ENCODE results near the gene COG4. TPM values are rescaled to one million over a fixed set of nuclear protein-coding genes. Genes with fewer than 3 reads are reported as not detected.

Gene COG4
- total and polyA plus RNA-seq, 7 donors = 29.1 to 80.3 (median 53.0) TPM

DNA sequence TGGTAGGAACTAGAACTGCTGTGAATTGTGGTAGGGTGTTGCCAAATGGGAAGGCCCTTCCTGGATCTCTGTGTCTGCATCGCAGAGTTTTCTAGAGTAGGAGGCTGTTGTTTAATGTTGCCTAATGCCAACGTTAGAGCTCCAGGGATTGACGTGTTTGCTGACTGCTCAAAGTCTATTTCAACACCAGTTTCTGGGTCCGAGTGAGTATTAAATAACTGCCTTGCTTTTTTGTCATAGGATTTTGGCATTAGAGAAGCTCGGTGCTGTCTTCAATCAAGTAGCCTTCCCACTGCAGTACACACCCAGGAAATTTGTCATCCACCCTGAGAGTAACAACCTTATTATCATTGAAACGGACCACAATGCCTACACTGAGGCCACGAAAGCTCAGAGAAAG lies 40.3 kb upstream of the COG4 start:
- no peak for ATAC-seq
- no peak overlapping the region for H3K27ac ChIP-seq

DNA sequence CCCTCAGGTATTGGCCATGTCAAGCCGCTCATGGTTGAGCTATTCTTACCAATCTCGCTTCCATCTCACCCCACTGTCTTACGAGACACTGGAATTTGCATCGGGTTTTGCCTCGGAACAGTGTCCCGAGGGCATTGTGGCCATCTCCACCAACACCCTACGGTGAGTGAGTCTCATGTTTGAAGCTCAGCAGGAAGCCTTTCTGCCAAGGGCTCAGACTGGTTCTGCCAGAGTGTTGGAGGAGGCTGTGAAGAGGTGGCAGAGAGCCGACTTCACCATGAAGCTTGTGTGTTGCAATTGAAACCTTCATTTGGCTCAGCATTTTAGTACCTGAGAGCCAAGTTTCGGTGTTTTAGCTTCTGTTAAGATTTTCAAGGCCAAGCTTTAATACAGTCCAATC lies 38.3 kb upstream of the COG4 start:
- ATAC-seq = peak; percentile 62 to 88 (median 74)
- no peaks in the 10 kb centered on the region for H3K9me3 ChIP-seq
- peaks cover 8% of the 10 kb centered on the region for H3K4me1 ChIP-seq
- H3K27ac ChIP-seq = peak overlapping the region; percentile 65
- H3K27me3 ChIP-seq (ENCODE audit: insufficient read depth in 3 of 3, low read length in 2 of 3) = no peaks in the 10 kb centered on the region
- DNase-seq = peak in 1 of 2 donors; percentile 64
- no peak overlapping the region for H3K4me3 ChIP-seq
- intact Hi-C loops (cut with DNase I) = no loop called here
- 33 to 71% (median 38%) methylated on average over 9 of the region's 9 CpGs for WGBS, 3 donors
- no peak for TF ChIP-seq CTCF (IDR thresholded peaks at IDR 0.05)
- H3K36me3 ChIP-seq (ENCODE audit: insufficient read depth in 1 of 2, low read depth in 1 of 2) = peaks cover 42 to 100% of the 10 kb centered on the region in 2 donors

More for the DNA sequence above, 40.3 kb upstream of the COG4 start:
- WGBS, 3 donors = 80 to 89% (median 85%) methylated on average over 7 of the region's 7 CpGs
- no peak overlapping the region for H3K4me3 ChIP-seq
- peaks cover 13% of the 10 kb centered on the region for H3K4me1 ChIP-seq
- H3K36me3 ChIP-seq (ENCODE audit: insufficient read depth in 1 of 2, low read depth in 1 of 2) = peaks cover 38 to 100% of the 10 kb centered on the region in 2 donors
- no peak for DNase-seq
- H3K27me3 ChIP-seq (ENCODE audit: insufficient read depth in 3 of 3, low read length in 2 of 3) = no peaks in the 10 kb centered on the region
- intact Hi-C loops (cut with DNase I) = no loop called here
- TF ChIP-seq CTCF (IDR thresholded peaks at IDR 0.05) = no peak
- H3K9me3 ChIP-seq = no peaks in the 10 kb centered on the region

DNA sequence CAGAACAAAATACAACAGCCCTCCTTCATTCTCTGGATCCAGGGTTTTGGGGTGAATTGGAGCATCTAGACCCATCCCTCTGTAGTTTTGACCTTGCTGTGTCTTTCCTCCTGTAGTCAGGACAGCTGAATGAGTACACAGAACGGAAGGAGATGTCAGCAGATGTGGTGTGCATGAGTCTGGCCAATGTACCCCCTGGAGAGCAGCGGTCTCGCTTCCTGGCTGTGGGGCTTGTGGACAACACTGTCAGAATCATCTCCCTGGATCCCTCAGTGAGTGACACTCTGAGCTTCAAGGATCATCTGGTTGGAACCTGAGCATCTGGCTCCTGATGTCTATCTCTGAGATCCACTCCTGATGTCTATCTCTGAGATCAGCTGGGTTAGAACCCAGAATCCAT lies 32.7 kb upstream of the COG4 start:
- no peak overlapping the region for H3K4me3 ChIP-seq
- DNase-seq = no peak
- no peaks in the 10 kb centered on the region for H3K27me3 ChIP-seq (ENCODE audit: insufficient read depth in 3 of 3, low read length in 2 of 3)
- peaks cover 39 to 100% of the 10 kb centered on the region in 2 donors for H3K36me3 ChIP-seq (ENCODE audit: insufficient read depth in 1 of 2, low read depth in 1 of 2)
- no peak for TF ChIP-seq CTCF (IDR thresholded peaks at IDR 0.05)
- H3K27ac ChIP-seq = no peak overlapping the region
- ATAC-seq = peak in 1 of 4 donors; percentile 21
- H3K4me1 ChIP-seq = no peaks in the 10 kb centered on the region
- WGBS, 3 donors = 73 to 79% (median 75%) methylated on average over 3 of the region's 3 CpGs
- intact Hi-C loops (cut with DNase I) = loop anchor here in 1 of 2 donors (10.0 kb wide), 1 partner anchor 201 kb away; no protein-coding TSS in a partner anchor
- H3K9me3 ChIP-seq = no peaks in the 10 kb centered on the region

DNA sequence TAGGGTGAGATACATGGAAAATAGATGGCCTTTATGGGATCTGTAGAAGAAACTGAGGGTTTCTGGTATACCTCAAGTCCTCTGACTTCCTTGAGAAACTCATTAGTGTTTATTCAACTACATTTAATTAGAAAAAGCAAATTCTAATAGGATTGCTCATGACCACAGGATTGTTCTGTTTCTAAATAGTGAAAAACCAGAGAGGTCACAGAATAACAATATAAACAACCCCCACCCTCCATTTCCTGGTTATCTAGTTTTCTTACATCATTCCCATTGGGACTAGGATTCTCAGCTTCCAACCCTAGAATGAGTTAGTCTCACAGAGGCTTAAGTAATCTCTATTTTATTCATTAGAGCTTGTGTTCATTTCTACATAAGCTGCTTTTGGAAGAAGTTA lies 30.3 kb upstream of the COG4 start:
- no peak for ATAC-seq
- H3K4me3 ChIP-seq = no peak overlapping the region
- peaks cover 45 to 100% of the 10 kb centered on the region in 2 donors for H3K36me3 ChIP-seq (ENCODE audit: insufficient read depth in 1 of 2, low read depth in 1 of 2)
- H3K9me3 ChIP-seq = no peaks in the 10 kb centered on the region
- no peak overlapping the region for H3K27ac ChIP-seq
- DNase-seq = no peak
- TF ChIP-seq CTCF (IDR thresholded peaks at IDR 0.05) = no peak
- no peaks in the 10 kb centered on the region for H3K4me1 ChIP-seq
- intact Hi-C loops (cut with DNase I) = loop anchor here in 1 of 2 donors (10.0 kb wide), 1 partner anchor 199 kb away; no protein-coding TSS in a partner anchor
- H3K27me3 ChIP-seq (ENCODE audit: insufficient read depth in 3 of 3, low read length in 2 of 3) = no peaks in the 10 kb centered on the region

DNA sequence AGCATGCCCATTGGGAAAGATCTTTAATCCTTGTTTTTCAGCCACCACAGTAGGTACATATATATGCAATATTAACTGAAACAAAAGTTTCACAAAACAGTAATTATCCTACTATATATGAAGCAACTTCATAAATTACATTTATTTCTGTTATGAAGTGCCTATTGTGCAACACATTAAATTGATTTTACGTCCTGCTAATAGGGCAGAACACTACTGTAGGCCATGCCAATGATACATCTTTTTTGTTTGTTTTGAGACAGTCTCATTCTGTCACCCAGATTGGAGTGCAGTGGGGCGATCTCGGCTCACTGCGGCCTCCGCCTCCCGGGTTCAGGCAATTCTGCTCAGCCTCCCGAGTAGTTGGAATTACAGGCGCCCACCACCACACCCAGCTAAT lies 29.3 kb upstream of the COG4 start:
- H3K9me3 ChIP-seq = no peaks in the 10 kb centered on the region
- ATAC-seq (no peak), DNase-seq (no peak)
- 92 to 96% (median 92%) methylated on average over 8 of the region's 8 CpGs for WGBS, 3 donors
- no peak overlapping the region for H3K27ac ChIP-seq
- TF ChIP-seq CTCF (IDR thresholded peaks at IDR 0.05) = no peak
- peaks cover 49 to 100% of the 10 kb centered on the region in 2 donors for H3K36me3 ChIP-seq (ENCODE audit: insufficient read depth in 1 of 2, low read depth in 1 of 2)
- H3K4me3 ChIP-seq = no peak overlapping the region
- no peaks in the 10 kb centered on the region for H3K27me3 ChIP-seq (ENCODE audit: insufficient read depth in 3 of 3, low read length in 2 of 3)
- no peaks in the 10 kb centered on the region for H3K4me1 ChIP-seq
- intact Hi-C loops (cut with DNase I) = loop anchor here in 1 of 2 donors (10.0 kb wide), 1 partner anchor 198 kb away; no protein-coding TSS in a partner anchor

Data from psoas muscle (tissue), 8 donors.